Ishikawa (cell line): ENCODE data around the gene CEMIP2.

ENCODE experiments used
- CEBPB ChIP-seq: IDR thresholded peaks from 2 replicates; pipeline ENCODE4 v1.6.1; 2012
- CREB1 ChIP-seq: IDR thresholded peaks from 2 replicates; pipeline ENCODE4 v1.6.1; 2012; ENCODE audit warnings: low read depth
- EGR1 ChIP-seq: IDR thresholded peaks from 2 replicates; pipeline ENCODE4 v1.6.1; 2012
- EP300 ChIP-seq: IDR thresholded peaks from 2 replicates; pipeline ENCODE4 v1.6.1; 2012; ENCODE audit warnings: borderline replicate concordance
- FOXM1 ChIP-seq: IDR thresholded peaks from 2 replicates; pipeline ENCODE4 v1.6.1; 2012; ENCODE audit warnings: low read depth, borderline replicate concordance
- MAX ChIP-seq: IDR thresholded peaks from 2 replicates; pipeline ENCODE4 v1.6.1; 2012
- NFIC ChIP-seq: IDR thresholded peaks from 2 replicates; pipeline ENCODE4 v1.6.1; 2012
- RAD21 ChIP-seq: IDR thresholded peaks from 2 replicates; pipeline ENCODE4 v1.6.1; 2012; ENCODE audit warnings: low read depth
- REST ChIP-seq: IDR thresholded peaks from 2 replicates; pipeline ENCODE4 v1.6.1; 2012; ENCODE audit warnings: low read depth, mild to moderate bottlenecking
- TAF1 ChIP-seq: IDR thresholded peaks from 2 replicates; pipeline ENCODE4 v1.6.1; 2012; ENCODE audit warnings: low read depth, mild to moderate bottlenecking
- TCF12 ChIP-seq: IDR thresholded peaks from 2 replicates; pipeline ENCODE4 v1.6.1; 2012; ENCODE audit warnings: low read depth
- TEAD4 ChIP-seq: IDR thresholded peaks from 2 replicates; pipeline ENCODE4 v1.6.1; 2012
- USF1 ChIP-seq: IDR thresholded peaks from 2 replicates; pipeline ENCODE4 v1.6.1; 2012
- YY1 ChIP-seq: IDR thresholded peaks from 2 replicates; pipeline ENCODE4 v1.6.1; 2012; ENCODE audit warnings: low read depth
- ZBTB7A ChIP-seq: IDR thresholded peaks from 2 replicates; pipeline ENCODE4 v1.6.1; 2012; ENCODE audit warnings: low read depth

The CEMIP2 gene

GRCh38 chr9:71665247-71665646 is 103.1 kb downstream of the CEMIP2 start:
- TF ChIP-seq ZBTB7A = no peak
- no peak for TF ChIP-seq MAX
- no peak for TF ChIP-seq RAD21
- TF ChIP-seq CEBPB = no peak
- no peak for TF ChIP-seq NFIC
- no peak for TF ChIP-seq CREB1
- peak; percentile 62; the same call in 1 of the 2 replicates for TF ChIP-seq TEAD4
- TF ChIP-seq USF1 = no peak

- TF ChIP-seq TAF1 = no peak
- TF ChIP-seq TEAD4 = no peak
- no peak for TF ChIP-seq FOXM1
- no peak for TF ChIP-seq EP300
- no peak for TF ChIP-seq EGR1
- TF ChIP-seq YY1 = no peak
- no peak for TF ChIP-seq USF1
- TF ChIP-seq TCF12 = no peak
- TF ChIP-seq ZBTB7A = no peak
- no peak for TF ChIP-seq NFIC
- TF ChIP-seq CREB1 = no peak
- TF ChIP-seq RAD21 = no peak
- no peak for TF ChIP-seq CEBPB
Observed at GRCh38 chr9:71664566-71664965, 103.7 kb downstream of the CEMIP2 start.

- TF ChIP-seq TEAD4 (peak; percentile 74), EGR1 (no peak), REST (no peak)
Observed at GRCh38 chr9:71663931-71664459, 104.3 kb downstream of the CEMIP2 start.

- TF ChIP-seq CREB1 (no peak), MAX (no peak), CEBPB (no peak), ZBTB7A (no peak), EP300 (no peak), RAD21 (no peak), FOXM1 (no peak), TEAD4 (no peak), NFIC (no peak)
Observed at GRCh38 chr9:71663216-71663615, 105.1 kb downstream of the CEMIP2 start.

GRCh38 chr9:71662082-71662481 is 106.2 kb downstream of the CEMIP2 start:
- TF ChIP-seq NFIC (no peak), CEBPB (no peak), RAD21 (no peak), USF1 (no peak), MAX (no peak), TEAD4 (no peak), CREB1 (no peak), REST (no peak)

GRCh38 chr9:71656496-71656895 is 111.8 kb downstream of the CEMIP2 start:
- TF ChIP-seq TEAD4 = no peak
- TF ChIP-seq ZBTB7A = no peak
- TF ChIP-seq EP300 = no peak
- no peak for TF ChIP-seq CREB1
- no peak for TF ChIP-seq USF1
- TF ChIP-seq TAF1 = no peak
- no peak for TF ChIP-seq CEBPB
- TF ChIP-seq YY1 = no peak
- no peak for TF ChIP-seq TCF12
